ENCODE data around the gene ESYT3.

DNA sequence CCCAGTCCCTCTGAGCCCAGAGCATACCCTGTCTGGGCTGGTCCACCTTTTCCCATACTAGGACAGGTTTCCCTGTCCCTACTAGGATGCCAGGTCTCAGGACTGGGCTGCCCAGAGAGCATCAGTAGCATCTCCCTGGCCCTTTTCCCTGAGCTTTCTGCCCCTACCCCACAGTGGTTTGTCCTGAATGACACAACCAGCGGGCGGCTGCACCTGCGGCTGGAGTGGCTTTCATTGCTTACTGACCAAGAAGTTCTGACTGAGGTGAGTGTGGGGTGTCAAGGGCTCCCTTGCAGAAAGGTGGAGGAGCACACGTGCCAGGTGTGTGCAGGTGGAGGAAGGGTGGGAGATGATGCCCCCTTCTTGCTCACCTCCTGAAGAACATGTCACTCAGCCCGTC is 33.5 kb downstream of the ESYT3 start:
- TF ChIP-seq GABPA (IDR thresholded peaks at IDR 0.05; ENCODE audit: low read depth) (no peak), POLR2AphosphoS5 (IDR thresholded peaks at IDR 0.05; ENCODE audit: low read depth) (no peak)
- TF ChIP-seq, protein P1, sequence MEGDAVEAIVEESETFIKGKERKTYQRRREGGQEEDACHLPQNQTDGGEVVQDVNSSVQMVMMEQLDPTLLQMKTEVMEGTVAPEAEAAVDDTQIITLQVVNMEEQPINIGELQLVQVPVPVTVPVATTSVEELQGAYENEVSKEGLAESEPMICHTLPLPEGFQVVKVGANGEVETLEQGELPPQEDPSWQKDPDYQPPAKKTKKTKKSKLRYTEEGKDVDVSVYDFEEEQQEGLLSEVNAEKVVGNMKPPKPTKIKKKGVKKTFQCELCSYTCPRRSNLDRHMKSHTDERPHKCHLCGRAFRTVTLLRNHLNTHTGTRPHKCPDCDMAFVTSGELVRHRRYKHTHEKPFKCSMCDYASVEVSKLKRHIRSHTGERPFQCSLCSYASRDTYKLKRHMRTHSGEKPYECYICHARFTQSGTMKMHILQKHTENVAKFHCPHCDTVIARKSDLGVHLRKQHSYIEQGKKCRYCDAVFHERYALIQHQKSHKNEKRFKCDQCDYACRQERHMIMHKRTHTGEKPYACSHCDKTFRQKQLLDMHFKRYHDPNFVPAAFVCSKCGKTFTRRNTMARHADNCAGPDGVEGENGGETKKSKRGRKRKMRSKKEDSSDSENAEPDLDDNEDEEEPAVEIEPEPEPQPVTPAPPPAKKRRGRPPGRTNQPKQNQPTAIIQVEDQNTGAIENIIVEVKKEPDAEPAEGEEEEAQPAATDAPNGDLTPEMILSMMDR (IDR thresholded peaks at IDR 0.05; ENCODE audit: insufficient read depth, low read length) = no peak

Data from HL-60 (cell line).